EH (cell line): ENCODE data around the gene RPL18A.

Experiments
- DNase-seq: peaks from one replicate; pipeline ENCODE4 v3.0.0-alpha.2; 2015; ENCODE audit warnings: low read depth

The RPL18A gene

DNA sequence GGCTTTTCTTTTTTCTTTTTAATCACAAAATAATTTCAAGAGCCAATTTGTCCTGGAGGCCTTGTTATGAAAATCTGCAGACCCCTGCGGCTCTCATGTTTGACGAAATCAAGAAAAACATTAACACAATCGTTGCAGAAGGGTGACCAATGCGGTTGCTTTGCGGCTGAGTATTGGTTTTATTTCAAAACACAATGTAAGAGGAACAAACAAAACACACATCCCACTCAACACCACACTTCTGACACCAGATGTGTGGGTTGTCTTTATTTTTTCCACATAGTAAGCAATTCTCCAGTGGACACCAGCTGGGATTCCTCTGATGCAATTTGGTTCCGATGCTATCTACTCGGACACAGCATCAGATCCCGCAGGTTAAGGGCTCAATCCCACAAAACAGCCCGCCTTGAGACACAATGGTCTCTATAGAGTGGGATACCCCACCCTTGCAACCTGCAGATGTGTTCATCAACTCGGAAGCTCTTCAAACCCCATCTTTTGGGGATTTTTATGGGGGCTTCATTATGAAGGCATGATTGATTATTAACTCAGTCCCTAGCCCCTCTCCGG, 51.2 kb downstream of the RPL18A start:
- DNase-seq: no peak
